ENCODE measurements around the gene VCX3A. TPM values are rescaled to one million over a fixed set of nuclear protein-coding genes. Genes with fewer than 3 reads are reported as not detected.
"Not testable (repeated sequence)": the region's sequence is repeated elsewhere in the genome, so short reads cannot be mapped to it uniquely, and the experiment has no call there.

VCX3A gene
- not detected for total RNA-seq

DNA sequence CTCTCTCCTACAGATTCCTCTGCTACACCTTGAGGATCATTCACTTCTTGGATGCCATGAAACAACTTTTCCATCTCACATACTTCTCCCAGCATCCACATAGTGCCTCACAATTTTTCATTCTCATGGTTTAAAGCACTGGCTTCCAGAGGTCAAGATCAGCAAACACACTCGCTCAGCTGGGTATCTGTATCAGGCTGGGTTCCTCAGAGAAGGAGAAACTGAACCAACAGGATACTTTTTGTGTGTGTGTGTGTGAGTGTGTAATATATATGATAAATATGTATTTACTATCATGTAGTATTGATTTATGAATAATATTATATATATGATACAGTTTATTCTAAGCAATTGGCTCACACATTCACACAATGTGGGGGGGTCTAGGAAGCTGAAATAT lies at the start of gene VCX3A:
Gene VCX3A, minus strand, starts transcription at position 101 of the 400 bp plus-strand sequence. CDS start 621 bp downstream, outside the sequence.
- H3K36me3 Mint-ChIP-seq (ENCODE audit: low read depth); DNase-seq; H3K9me3 Mint-ChIP-seq; H3K4me3 Mint-ChIP-seq; H3K4me1 Mint-ChIP-seq; H3K27me3 Mint-ChIP-seq; CTCF ChIA-PET; H3K27ac Mint-ChIP-seq; POLR2A ChIA-PET: not testable (repeated sequence)

DNA sequence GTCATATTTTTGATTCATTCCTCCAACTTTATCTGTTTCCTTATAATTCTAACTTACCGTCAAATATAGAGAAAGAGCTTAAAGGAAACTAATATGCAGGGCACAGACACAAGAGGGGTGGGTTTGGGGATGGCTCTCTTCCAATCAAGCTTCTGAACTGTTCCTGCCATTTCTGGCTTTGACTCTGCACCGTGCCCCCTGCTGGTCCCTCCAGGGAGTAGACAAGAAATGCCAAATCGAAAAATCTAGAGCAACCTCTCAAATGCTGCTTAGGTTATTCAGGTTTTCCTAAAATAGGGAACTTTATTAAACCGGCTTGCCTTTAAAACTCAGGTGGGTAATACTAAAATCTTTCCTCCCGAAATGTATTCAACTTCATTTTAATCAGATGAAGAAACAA lies 39.8 kb upstream of the VCX3A start:
- Mint-ChIP-seq H3K4me1 (no peaks in the 10 kb centered on the region), H3K36me3 (ENCODE audit: low read depth) (no peaks in the 10 kb centered on the region), H3K27me3 (no peaks in the 10 kb centered on the region), H3K4me3 (no peak overlapping the region), H3K27ac (no peak overlapping the region), H3K9me3 (no peaks in the 10 kb centered on the region)
- DNase-seq = no peak
- CTCF ChIA-PET = no interaction called here
- POLR2A ChIA-PET = no interaction called here

- Mint-ChIP-seq H3K4me3 (no peak overlapping the region), H3K27ac (no peak overlapping the region), H3K36me3 (ENCODE audit: low read depth) (no peaks in the 10 kb centered on the region), H3K9me3 (no peaks in the 10 kb centered on the region), H3K27me3 (no peaks in the 10 kb centered on the region), H3K4me1 (no peaks in the 10 kb centered on the region)
- CTCF ChIA-PET = no interaction called here
- POLR2A ChIA-PET = no interaction called here
- DNase-seq = no peak
Observed at GRCh38 chrX:6568031-6568430, 33.1 kb upstream of the VCX3A start.

DNA sequence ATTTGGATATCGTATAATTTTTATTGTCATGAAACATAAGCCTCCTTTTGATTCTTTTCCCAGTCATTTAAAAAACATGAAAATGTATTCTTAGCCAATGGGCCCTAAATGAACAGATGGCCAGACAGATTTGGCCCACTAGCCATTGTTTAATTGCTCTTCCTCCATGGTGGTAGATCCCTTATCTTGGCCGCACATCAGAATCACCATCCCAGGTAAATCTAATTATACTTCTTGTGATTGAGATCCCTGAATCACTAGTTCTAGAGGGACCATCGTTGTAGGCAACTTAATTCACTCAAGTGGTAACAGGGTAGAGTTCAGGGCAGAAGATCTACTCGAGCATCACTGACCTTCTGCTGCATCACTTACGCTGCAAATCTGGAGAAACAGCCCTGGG lies 24.1 kb upstream of the VCX3A start:
- no peaks in the 10 kb centered on the region for H3K27me3 Mint-ChIP-seq
- no peaks in the 10 kb centered on the region for H3K36me3 Mint-ChIP-seq (ENCODE audit: low read depth)
- no peak overlapping the region for H3K27ac Mint-ChIP-seq
- ChIA-PET CTCF (no interaction called here), POLR2A (no interaction called here)
- no peaks in the 10 kb centered on the region for H3K9me3 Mint-ChIP-seq
- H3K4me1 Mint-ChIP-seq = no peaks in the 10 kb centered on the region
- no peak for DNase-seq
- no peak overlapping the region for H3K4me3 Mint-ChIP-seq

GRCh38 chrX:6557690-6558089 lies 22.8 kb upstream of the VCX3A start:
- H3K4me1 Mint-ChIP-seq = no peaks in the 10 kb centered on the region
- no peaks in the 10 kb centered on the region for H3K27me3 Mint-ChIP-seq
- no peaks in the 10 kb centered on the region for H3K36me3 Mint-ChIP-seq (ENCODE audit: low read depth)
- ChIA-PET CTCF (no interaction called here), POLR2A (no interaction called here)
- DNase-seq = no peak
- H3K4me3 Mint-ChIP-seq = no peak overlapping the region
- no peak overlapping the region for H3K27ac Mint-ChIP-seq
- H3K9me3 Mint-ChIP-seq = peaks cover 2% of the 10 kb centered on the region

DNA sequence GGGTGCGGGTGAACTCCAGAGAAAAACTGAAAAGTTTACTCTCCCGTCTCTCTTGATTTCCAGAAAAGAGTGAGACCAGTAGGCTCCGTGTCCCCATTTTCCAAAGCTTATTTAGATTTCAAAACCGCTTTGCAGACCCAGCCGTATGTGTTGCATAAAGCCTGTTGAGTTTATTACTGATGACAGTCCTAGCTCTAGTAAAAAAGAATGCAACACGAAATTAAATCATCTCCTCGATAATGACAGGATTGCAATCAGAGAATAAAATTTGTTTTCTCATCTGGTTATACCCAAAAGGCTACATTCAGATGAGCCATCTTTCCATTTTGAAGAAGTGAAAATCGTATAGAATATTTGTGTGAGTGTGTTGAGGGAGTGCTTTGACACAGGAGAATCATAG lies 16.1 kb upstream of the VCX3A start:
- no peaks in the 10 kb centered on the region for H3K36me3 Mint-ChIP-seq (ENCODE audit: low read depth)
- H3K27ac Mint-ChIP-seq = no peak overlapping the region
- no peaks in the 10 kb centered on the region for H3K4me1 Mint-ChIP-seq
- CTCF ChIA-PET = no interaction called here
- no peaks in the 10 kb centered on the region for H3K27me3 Mint-ChIP-seq
- no peak for DNase-seq
- peaks cover 3% of the 10 kb centered on the region for H3K9me3 Mint-ChIP-seq
- POLR2A ChIA-PET = no interaction called here
- H3K4me3 Mint-ChIP-seq = no peak overlapping the region

DNA sequence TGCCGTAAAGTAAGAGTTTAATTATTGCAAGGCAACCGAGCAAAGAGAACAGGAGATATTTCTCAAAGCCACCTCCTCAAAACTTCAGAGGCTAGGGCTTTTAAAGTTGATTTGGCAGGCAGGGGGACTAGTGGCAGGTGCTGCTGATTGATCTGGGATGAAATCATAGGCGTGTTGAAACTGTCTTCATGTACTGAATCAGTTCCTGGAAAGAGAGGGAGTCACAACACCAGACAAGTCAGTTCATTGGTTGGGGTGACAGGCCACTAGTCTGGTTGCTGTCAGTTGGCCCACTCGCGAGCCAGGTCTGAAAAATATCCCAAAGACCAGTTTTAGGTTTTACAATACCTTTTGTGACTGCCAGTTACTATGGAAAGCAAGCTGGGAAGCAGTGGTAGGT lies 10.8 kb upstream of the VCX3A start:
- H3K27me3 Mint-ChIP-seq = no peaks in the 10 kb centered on the region

DNA sequence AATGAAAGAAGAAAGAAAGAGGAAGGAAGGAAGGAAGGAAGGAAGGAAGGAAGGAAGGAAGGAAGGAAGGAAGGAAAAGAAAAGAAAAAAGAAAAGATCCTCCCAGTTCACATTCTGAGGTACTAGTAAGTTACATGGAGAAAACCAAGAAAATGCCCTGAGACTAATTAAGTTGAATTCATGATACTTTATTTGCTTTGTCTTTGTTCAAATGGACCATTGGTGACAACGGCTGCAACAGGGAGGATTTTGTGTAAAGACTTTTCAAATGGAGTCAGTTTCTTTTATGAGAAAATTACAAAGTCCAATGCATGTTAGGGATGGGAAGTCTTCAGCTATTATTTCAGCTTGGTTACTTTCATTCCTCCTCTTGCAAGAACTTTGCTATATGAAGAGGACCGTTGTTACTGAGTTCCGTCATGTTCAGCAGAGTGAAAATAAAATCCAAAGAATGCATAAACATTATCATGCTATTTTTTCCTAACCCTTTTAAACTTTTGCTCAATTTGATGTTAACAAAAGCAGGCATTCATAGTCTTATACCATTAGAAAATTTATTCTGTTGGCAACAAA lies 8.3 kb downstream of the VCX3A start:
- Mint-ChIP-seq H3K27me3 (no peaks in the 10 kb centered on the region), H3K27ac (no peak overlapping the region), H3K4me1 (no peaks in the 10 kb centered on the region), H3K36me3 (ENCODE audit: low read depth) (no peaks in the 10 kb centered on the region), H3K9me3 (no peaks in the 10 kb centered on the region), H3K4me3 (no peak overlapping the region)
- POLR2A ChIA-PET = no interaction called here
- CTCF ChIA-PET = no interaction called here
- DNase-seq = no peak

More for the DNA sequence above, 10.8 kb upstream of the VCX3A start:
- no peak for DNase-seq
- Mint-ChIP-seq H3K4me1 (no peaks in the 10 kb centered on the region), H3K27ac (no peak overlapping the region), H3K36me3 (ENCODE audit: low read depth) (no peaks in the 10 kb centered on the region), H3K4me3 (no peak overlapping the region), H3K9me3 (peaks cover 1% of the 10 kb centered on the region)
- CTCF ChIA-PET = interaction anchor here (1.6 kb wide), 1 partner anchor 13 kb away, joined by 3 read pairs; no protein-coding TSS in a partner anchor
- POLR2A ChIA-PET = no interaction called here

- POLR2A ChIA-PET = no interaction called here
- H3K4me1 Mint-ChIP-seq = no peaks in the 10 kb centered on the region
- CTCF ChIA-PET = no interaction called here
Observed at GRCh38 chrX:6517376-6517775, 17.5 kb downstream of the VCX3A start.

GRCh38 chrX:6506444-6506843 lies 28.5 kb downstream of the VCX3A start:
- no peaks in the 10 kb centered on the region for H3K9me3 Mint-ChIP-seq
- DNase-seq = no peak
- no peaks in the 10 kb centered on the region for H3K27me3 Mint-ChIP-seq
- ChIA-PET POLR2A (no interaction called here), CTCF (no interaction called here)
- H3K4me3 Mint-ChIP-seq = no peak overlapping the region
- no peak overlapping the region for H3K27ac Mint-ChIP-seq
- H3K36me3 Mint-ChIP-seq (ENCODE audit: low read depth) = no peaks in the 10 kb centered on the region
- H3K4me1 Mint-ChIP-seq = no peaks in the 10 kb centered on the region

More at GRCh38 chrX:6517376-6517775, 17.5 kb downstream of the VCX3A start:
- DNase-seq = no peak
- Mint-ChIP-seq H3K27ac (no peak overlapping the region), H3K9me3 (no peaks in the 10 kb centered on the region), H3K36me3 (ENCODE audit: low read depth) (no peaks in the 10 kb centered on the region), H3K27me3 (no peaks in the 10 kb centered on the region), H3K4me3 (no peak overlapping the region)

DNA sequence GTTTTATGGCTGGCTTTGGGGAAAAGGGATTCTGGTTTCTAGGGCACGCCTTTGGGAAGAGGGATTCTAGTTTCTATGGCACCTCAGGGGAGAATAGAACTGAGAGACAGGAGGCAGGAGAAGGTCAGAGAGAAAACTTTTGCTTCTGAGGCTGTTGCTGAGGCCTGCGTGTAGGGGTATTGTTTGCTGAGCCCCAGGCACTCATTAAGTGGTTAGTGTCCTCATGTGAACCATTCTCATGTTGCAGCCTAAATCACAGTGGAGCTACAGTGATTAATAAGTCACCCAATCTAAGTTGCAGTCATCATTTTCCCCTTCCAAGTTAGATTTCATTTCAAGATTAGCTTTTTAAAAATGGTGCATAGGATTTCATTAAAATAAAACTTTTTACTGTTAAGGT lies 29.0 kb downstream of the VCX3A start:
- Mint-ChIP-seq H3K4me1 (no peaks in the 10 kb centered on the region), H3K27me3 (no peaks in the 10 kb centered on the region), H3K4me3 (no peak overlapping the region), H3K36me3 (ENCODE audit: low read depth) (no peaks in the 10 kb centered on the region), H3K9me3 (no peaks in the 10 kb centered on the region), H3K27ac (no peak overlapping the region)
- ChIA-PET CTCF (no interaction called here), POLR2A (no interaction called here)
- no peak for DNase-seq

- Mint-ChIP-seq H3K4me1 (no peaks in the 10 kb centered on the region), H3K27ac (no peak overlapping the region), H3K4me3 (no peak overlapping the region), H3K9me3 (no peaks in the 10 kb centered on the region), H3K27me3 (no peaks in the 10 kb centered on the region), H3K36me3 (ENCODE audit: low read depth) (no peaks in the 10 kb centered on the region)
- no peak for DNase-seq
- CTCF ChIA-PET = interaction anchor here (0.6 kb wide), 1 partner anchor 25 kb away, joined by 3 read pairs; no protein-coding TSS in a partner anchor
- POLR2A ChIA-PET = no interaction called here
Observed at GRCh38 chrX:6500719-6501118, 34.2 kb downstream of the VCX3A start.

DNA sequence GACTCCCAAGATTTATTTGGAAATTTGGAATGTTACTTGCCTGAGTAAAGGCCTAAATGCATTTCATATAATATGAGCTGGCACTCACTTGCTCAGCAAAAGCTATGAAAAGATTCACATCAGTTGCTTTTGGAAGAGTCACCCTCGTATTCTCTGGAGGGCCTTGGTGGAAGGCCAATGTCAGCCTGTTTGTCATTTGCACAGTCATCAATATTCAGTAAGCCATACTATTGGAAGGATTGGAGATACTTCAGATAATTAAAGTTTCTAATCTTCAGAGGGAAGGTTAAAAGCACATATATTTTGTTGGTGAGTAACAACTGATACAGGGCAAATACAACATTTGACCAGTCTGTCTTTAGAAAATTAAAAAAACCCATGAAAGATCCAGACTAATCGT lies 36.6 kb downstream of the VCX3A start:
- CTCF ChIA-PET = no interaction called here
- no peaks in the 10 kb centered on the region for H3K9me3 Mint-ChIP-seq
- DNase-seq = no peak
- no peak overlapping the region for H3K27ac Mint-ChIP-seq
- H3K4me3 Mint-ChIP-seq = no peak overlapping the region
- H3K36me3 Mint-ChIP-seq (ENCODE audit: low read depth) = no peaks in the 10 kb centered on the region
- no peaks in the 10 kb centered on the region for H3K27me3 Mint-ChIP-seq
- no peaks in the 10 kb centered on the region for H3K4me1 Mint-ChIP-seq
- POLR2A ChIA-PET = no interaction called here
